Neural progenitor cell (in vitro differentiated cells): ENCODE measurements around the gene GRIN3B. TPM values are rescaled to one million over a fixed set of nuclear protein-coding genes. Genes with fewer than 3 reads are reported as not detected.

Experiments
- DNase-seq: peaks from one replicate; pipeline ENCODE4 v3.0.0-alpha.2; 2016; ENCODE audit warnings: low spot score
- H2AFZ ChIP-seq: fragments of 200-600 bp; sonication (generic); replicated peaks from 2 replicates; pipeline ENCODE4 v1.6.1; 2016; ENCODE audit warnings: antibody characterized with exemption
- H3F3A ChIP-seq: fragments of 200-600 bp; sonication (generic); 2 replicates; pipeline ENCODE4 v1.6.1; 2016; ENCODE audit warnings: antibody characterized with exemption, low read depth
- H3K27ac ChIP-seq: fragments of 200-600 bp; sonication (generic); 2 replicates; pipeline ENCODE4 v1.5.1; 2016; ENCODE audit warnings: mild to moderate bottlenecking
- H3K27me3 ChIP-seq: fragments of 200-600 bp; sonication (generic); 2 replicates; pipeline ENCODE4 v1.6.1; 2016; ENCODE audit warnings: mild to moderate bottlenecking, moderate library complexity
- H3K36me3 ChIP-seq: fragments of 200-600 bp; sonication (generic); 2 replicates; pipeline ENCODE4 v1.5.1; 2016
- H3K4me1 ChIP-seq: fragments of 200-600 bp; sonication (generic); 2 replicates; pipeline ENCODE4 v1.6.1; 2016; ENCODE audit warnings: mixed run types
- H3K4me2 ChIP-seq: fragments of 200-600 bp; sonication (generic); 2 replicates; pipeline ENCODE4 v1.6.1; 2016
- H3K4me3 ChIP-seq: fragments of 200-600 bp; sonication (generic); 2 replicates; pipeline ENCODE4 v1.5.1; 2016
- H3K79me2 ChIP-seq: fragments of 200-600 bp; sonication (generic); 2 replicates; pipeline ENCODE4 v1.6.1; 2016; ENCODE audit warnings: low read depth
- H3K9ac ChIP-seq: fragments of 200-600 bp; sonication (generic); 2 replicates; pipeline ENCODE4 v1.6.1; 2016
- H3K9me3 ChIP-seq: fragments of 200-600 bp; sonication (generic); 2 replicates; pipeline ENCODE4 v1.5.1; 2016; ENCODE audit warnings: low read depth
- H4K20me1 ChIP-seq: fragments of 200-600 bp; sonication (generic); 2 replicates; pipeline ENCODE4 v1.6.1; 2016; ENCODE audit warnings: low read depth
- H3K27ac Mint-ChIP-seq: 3 replicates; pipeline ENCODE4 v1.8.0; 2021; ENCODE audit warnings: mixed read lengths
- H3K27me3 Mint-ChIP-seq: 2 replicates; pipeline ENCODE4 v1.8.0; 2022; ENCODE audit warnings: low read depth, mild to moderate bottlenecking, inconsistent platforms, moderate library complexity, mixed read lengths; ENCODE audit not compliant: insufficient read depth
- H3K36me3 Mint-ChIP-seq: 3 replicates; pipeline ENCODE4 v1.8.0; 2021; ENCODE audit warnings: mixed read lengths
- H3K4me1 Mint-ChIP-seq: 3 replicates; pipeline ENCODE4 v1.8.0; 2021; ENCODE audit warnings: mixed read lengths
- H3K4me3 Mint-ChIP-seq: 3 replicates; pipeline ENCODE4 v1.8.0; 2021; ENCODE audit warnings: mild to moderate bottlenecking, moderate library complexity, mixed read lengths
- H3K9me3 Mint-ChIP-seq: 3 replicates; pipeline ENCODE4 v1.8.0; 2020; ENCODE audit warnings: mixed read lengths
- EZH2 ChIP-seq: fragments of 200-600 bp; sonication (generic); IDR thresholded peaks from 2 replicates; pipeline ENCODE4 v1.6.1; 2017; ENCODE audit warnings: antibody characterized with exemption, mild to moderate bottlenecking, moderate library complexity
- EZH2phosphoT487 ChIP-seq: fragments of 200-600 bp; sonication (generic); IDR thresholded peaks from 2 replicates; pipeline ENCODE4 v1.6.1; 2017; ENCODE audit warnings: antibody characterized with exemption
- total RNA-seq: library from RNA; depleted of rRNA; stranded (reverse); fragments of >200 nt; gene quantifications from 2 replicates; pipeline ENCODE4 v1.2.3, GENCODE V29; 2015; ENCODE audit warnings: low replicate concordance
- TF ChIP-seq, protein P1 (sequence below): fragments of 200-600 bp; sonication (generic); IDR thresholded peaks from 2 replicates; pipeline ENCODE4 v1.5.1; 2017; ENCODE audit warnings: antibody characterized with exemption, mild to moderate bottlenecking

The GRIN3B gene
- total RNA-seq, 1 donor from 2014 or later: 5.9 TPM

DNA sequence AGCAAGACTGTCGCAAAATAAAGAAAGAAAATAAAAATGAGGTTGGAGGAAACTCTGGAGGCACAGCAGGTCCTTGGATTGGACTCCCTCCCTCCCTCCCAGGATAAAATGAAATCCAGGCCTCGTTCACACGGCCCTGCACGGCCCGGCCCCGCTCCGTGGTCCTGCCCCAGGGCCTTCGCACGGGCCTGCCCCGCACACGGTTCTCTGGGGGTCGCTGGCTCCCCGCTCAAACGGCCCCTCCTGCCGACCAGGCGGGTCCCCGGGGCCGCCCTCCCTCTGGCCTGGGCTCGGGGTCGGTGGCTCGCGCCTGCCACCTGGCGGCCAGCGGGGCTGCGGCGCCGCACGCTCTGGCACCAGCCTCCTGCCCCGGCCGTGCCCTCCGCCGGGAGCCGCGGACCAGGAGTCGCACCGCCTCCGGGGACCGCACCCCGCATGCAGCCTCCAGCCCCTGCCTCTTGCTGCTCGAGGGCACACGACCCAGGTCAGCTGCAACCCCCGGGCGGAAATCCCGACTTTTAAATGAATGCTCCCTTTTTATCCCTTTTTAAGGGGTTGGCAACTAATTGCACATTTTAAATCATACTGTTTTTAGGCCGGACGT lies 17.6 kb upstream of the GRIN3B start:
- Histone ChIP-seq H3K27me3 (no peaks in the 10 kb centered on the region), H3K9ac (no peak overlapping the region), H3K36me3 (no peaks in the 10 kb centered on the region), H3K27ac (no peak overlapping the region), H3K79me2 (peaks cover 13% of the 10 kb centered on the region), H3K4me1 (peaks cover 21% of the 10 kb centered on the region), H3K4me3 (no peak overlapping the region), H4K20me1 (no peaks in the 10 kb centered on the region), H3K4me2 (peak overlapping the region; percentile 58), H3K9me3 (no peaks in the 10 kb centered on the region), H3F3A (peaks cover 50% of the 10 kb centered on the region), H2AFZ (no peak overlapping the region)
- Mint-ChIP-seq H3K9me3 (no peaks in the 10 kb centered on the region), H3K4me3 (peak overlapping the region; percentile 70), H3K27me3 (peaks cover 11% of the 10 kb centered on the region), H3K27ac (no peak overlapping the region), H3K36me3 (peaks cover 5% of the 10 kb centered on the region), H3K4me1 (peaks cover 16% of the 10 kb centered on the region)
- TF ChIP-seq, protein P1, sequence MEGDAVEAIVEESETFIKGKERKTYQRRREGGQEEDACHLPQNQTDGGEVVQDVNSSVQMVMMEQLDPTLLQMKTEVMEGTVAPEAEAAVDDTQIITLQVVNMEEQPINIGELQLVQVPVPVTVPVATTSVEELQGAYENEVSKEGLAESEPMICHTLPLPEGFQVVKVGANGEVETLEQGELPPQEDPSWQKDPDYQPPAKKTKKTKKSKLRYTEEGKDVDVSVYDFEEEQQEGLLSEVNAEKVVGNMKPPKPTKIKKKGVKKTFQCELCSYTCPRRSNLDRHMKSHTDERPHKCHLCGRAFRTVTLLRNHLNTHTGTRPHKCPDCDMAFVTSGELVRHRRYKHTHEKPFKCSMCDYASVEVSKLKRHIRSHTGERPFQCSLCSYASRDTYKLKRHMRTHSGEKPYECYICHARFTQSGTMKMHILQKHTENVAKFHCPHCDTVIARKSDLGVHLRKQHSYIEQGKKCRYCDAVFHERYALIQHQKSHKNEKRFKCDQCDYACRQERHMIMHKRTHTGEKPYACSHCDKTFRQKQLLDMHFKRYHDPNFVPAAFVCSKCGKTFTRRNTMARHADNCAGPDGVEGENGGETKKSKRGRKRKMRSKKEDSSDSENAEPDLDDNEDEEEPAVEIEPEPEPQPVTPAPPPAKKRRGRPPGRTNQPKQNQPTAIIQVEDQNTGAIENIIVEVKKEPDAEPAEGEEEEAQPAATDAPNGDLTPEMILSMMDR: peak; percentile 91
- peak; percentile 3 for TF ChIP-seq EZH2
- no peak for TF ChIP-seq EZH2phosphoT487
- DNase-seq: peak; percentile 89

DNA sequence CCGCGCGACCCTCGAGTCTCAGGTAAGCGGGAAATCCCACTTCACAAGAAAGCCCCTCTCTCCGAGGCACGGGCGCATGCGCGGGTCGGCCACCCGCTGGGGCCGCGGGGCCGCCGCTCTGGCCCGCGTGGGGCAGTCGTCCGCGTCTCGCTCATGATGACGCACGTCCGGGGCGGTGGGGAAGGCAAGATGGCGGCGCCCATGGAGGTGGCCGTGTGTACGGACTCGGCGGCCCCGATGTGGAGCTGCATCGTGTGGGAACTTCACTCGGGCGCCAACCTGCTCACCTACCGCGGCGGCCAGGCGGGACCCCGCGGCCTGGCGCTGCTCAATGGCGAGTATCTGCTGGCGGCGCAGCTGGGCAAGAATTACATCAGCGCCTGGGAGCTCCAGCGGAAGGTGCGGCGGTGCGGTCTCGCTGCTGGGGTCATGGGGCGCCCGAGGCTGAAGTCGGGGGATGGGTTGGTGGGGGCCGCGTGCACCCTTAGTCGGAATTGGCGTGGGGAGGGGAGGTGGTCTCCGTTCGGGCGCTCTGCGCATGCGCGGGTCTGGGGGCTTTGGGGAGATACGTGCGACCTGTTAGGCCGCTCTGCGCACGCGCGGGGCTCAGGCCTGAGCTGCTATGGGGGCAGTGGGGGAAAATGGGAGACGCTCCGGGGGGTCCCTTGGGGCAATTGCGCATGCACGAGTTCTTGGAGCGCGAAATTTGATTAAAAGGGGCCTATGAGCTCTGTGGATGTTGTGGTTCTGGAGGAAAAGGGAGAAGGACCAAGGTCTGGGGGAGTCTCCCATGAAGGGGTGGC lies 15.9 kb upstream of the GRIN3B start, which contains the start of gene WDR18:
WDR18 (plus strand) TSS at position 181 of the 803 bp plus-strand sequence; CDS start at position 190, 9 bp downstream.
- TF ChIP-seq, protein P1: peak; percentile 8
- TF ChIP-seq EZH2phosphoT487: no peak

DNA sequence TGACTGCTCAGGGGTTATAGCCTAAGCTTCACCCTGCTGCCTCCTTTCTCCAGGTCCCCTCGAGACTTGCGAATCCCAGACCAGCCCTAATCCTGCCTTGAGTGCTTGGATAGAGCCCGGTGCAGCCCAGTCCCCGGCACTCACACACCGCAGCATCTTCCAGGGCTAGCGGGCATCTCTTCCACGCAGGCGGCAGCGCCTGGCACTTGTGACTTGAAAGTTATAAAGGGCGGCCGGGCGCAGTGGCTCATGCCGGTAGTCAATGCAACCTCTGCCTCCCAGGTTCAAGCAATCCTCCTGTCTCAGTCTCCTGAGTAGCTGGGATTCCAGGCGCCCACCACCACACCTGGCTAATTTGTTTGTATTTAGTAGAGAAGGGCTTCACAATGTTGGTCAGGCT lies 14.1 kb upstream of the GRIN3B start:
- H3K4me3 Mint-ChIP-seq: peak overlapping the region; percentile 70
- H3K4me1 Mint-ChIP-seq: peaks cover 8% of the 10 kb centered on the region

More for the DNA sequence above, 15.9 kb upstream of the GRIN3B start, which contains the start of gene WDR18:
- H3K9me3 ChIP-seq: no peaks in the 10 kb centered on the region
- no peaks in the 10 kb centered on the region for H3K36me3 ChIP-seq
- no peaks in the 10 kb centered on the region for H4K20me1 ChIP-seq
- H3K9ac ChIP-seq: peak within 1 kb of the TSS; percentile 92
- peaks cover 18% of the 10 kb centered on the region for H3K4me1 ChIP-seq
- peak within 1 kb of the TSS; percentile 92 for H3K4me3 ChIP-seq
- Mint-ChIP-seq H3K4me1 (peaks cover 16% of the 10 kb centered on the region), H3K36me3 (peaks cover 8% of the 10 kb centered on the region), H3K27ac (peak within 1 kb of the TSS; percentile 96), H3K4me3 (peak within 1 kb of the TSS; percentile 95), H3K27me3 (peaks cover 11% of the 10 kb centered on the region), H3K9me3 (no peaks in the 10 kb centered on the region)
- H2AFZ ChIP-seq: peak within 1 kb of the TSS; percentile 92
- peak within 1 kb of the TSS; percentile 98 for H3K27ac ChIP-seq
- H3K27me3 ChIP-seq: no peaks in the 10 kb centered on the region
- peak; percentile 95 for DNase-seq
- H3K79me2 ChIP-seq: peaks cover 13% of the 10 kb centered on the region
- peaks cover 41% of the 10 kb centered on the region for H3F3A ChIP-seq
- peak within 1 kb of the TSS; percentile 83 for H3K4me2 ChIP-seq

More for the DNA sequence above, 14.1 kb upstream of the GRIN3B start:
- H3K36me3 Mint-ChIP-seq: peaks cover 8% of the 10 kb centered on the region
- Histone ChIP-seq H3K27me3 (no peaks in the 10 kb centered on the region), H4K20me1 (peaks cover 5% of the 10 kb centered on the region), H3K36me3 (no peaks in the 10 kb centered on the region), H3K9ac (no peak overlapping the region), H3K27ac (no peak overlapping the region), H3K4me1 (peaks cover 4% of the 10 kb centered on the region), H3K9me3 (no peaks in the 10 kb centered on the region), H3K4me3 (no peak overlapping the region), H3K79me2 (peaks cover 13% of the 10 kb centered on the region), H3F3A (peaks cover 35% of the 10 kb centered on the region), H2AFZ (no peak overlapping the region), H3K4me2 (no peak overlapping the region)
- no peak for DNase-seq
- H3K27me3 Mint-ChIP-seq: peaks cover 8% of the 10 kb centered on the region
- no peaks in the 10 kb centered on the region for H3K9me3 Mint-ChIP-seq
- TF ChIP-seq EZH2phosphoT487: no peak
- no peak for TF ChIP-seq EZH2
- TF ChIP-seq, protein P1: no peak
- H3K27ac Mint-ChIP-seq: no peak overlapping the region
